Keratinocyte (primary cell): Measurements from ENCODE around the gene TRA2B. TPM values are rescaled to one million over a fixed set of nuclear protein-coding genes. Genes with fewer than 3 reads are reported as not detected.

Source experiments
- DNase-seq: peaks from one replicate; pipeline ENCODE4 v3.0.0-alpha.2; 2011; ENCODE audit warnings: low read depth, missing footprints, low spot score
- FAIRE-seq: peaks from 2 replicates; lab custom pipeline; 2011; peaks lifted over from hg19 to GRCh38; lab: Jason Lieb, UNC
- H2AFZ ChIP-seq: 2 replicates; pipeline ENCODE4 v1.6.0; 2012; ENCODE audit warnings: low read length, control low read depth, inconsistent platforms; ENCODE audit not compliant: control insufficient read depth
- H3K27ac ChIP-seq: 2 replicates; pipeline ENCODE4 v1.5.1; 2011; ENCODE audit warnings: low read length; ENCODE audit not compliant: control insufficient read depth, insufficient read depth
- H3K27me3 ChIP-seq: 3 replicates; pipeline ENCODE4 v1.6.0; 2011; ENCODE audit warnings: low read length; ENCODE audit not compliant: control insufficient read depth, insufficient read depth; ENCODE audit errors: extremely low read depth
- H3K36me3 ChIP-seq, 2 experiments: 2 replicates in 1 of 2; 3 replicates in 1 of 2; pipeline ENCODE4 v1.5.1; 2011; ENCODE audit warnings: low read length in 2 of 2, mild to moderate bottlenecking in 1 of 2; ENCODE audit not compliant: control insufficient read depth in 2 of 2, insufficient read depth in 2 of 2; ENCODE audit errors: extremely low read depth in 1 of 2
- H3K4me1 ChIP-seq: 3 replicates; pipeline ENCODE4 v1.5.1; 2011; ENCODE audit warnings: low read length; ENCODE audit not compliant: control insufficient read depth, insufficient read depth; ENCODE audit errors: extremely low read depth
- H3K4me2 ChIP-seq: 3 replicates; pipeline ENCODE4 v1.6.0; 2011; ENCODE audit warnings: low read depth, low read length; ENCODE audit not compliant: control insufficient read depth, insufficient read depth; ENCODE audit errors: extremely low read depth
- H3K4me3 ChIP-seq, 3 experiments: fragments of 200-600 bp in 1 of 3; sonication (generic) in 1 of 3; 2 replicates in 2 of 3; 3 replicates in 1 of 3; pipeline ENCODE4 v1.5.1; 2011 to 2016; ENCODE audit warnings: low read length in 3 of 3, mild to moderate bottlenecking in 3 of 3, control low read depth in 2 of 3, inconsistent platforms in 1 of 3, low read depth in 1 of 3, mixed read lengths in 1 of 3, mixed run types in 1 of 3, moderate library complexity in 1 of 3; ENCODE audit not compliant: control insufficient read depth in 2 of 3, insufficient read depth in 2 of 3; ENCODE audit errors: extremely low read depth in 1 of 3
- H3K79me2 ChIP-seq: 2 replicates; pipeline ENCODE4 v1.6.0; 2012; ENCODE audit warnings: low read length; ENCODE audit not compliant: control insufficient read depth, insufficient read depth
- H3K9ac ChIP-seq: 3 replicates; pipeline ENCODE4 v1.6.0; 2011; ENCODE audit warnings: low read length; ENCODE audit not compliant: control insufficient read depth, insufficient read depth; ENCODE audit errors: extremely low read depth
- H3K9me1 ChIP-seq: 3 replicates; pipeline ENCODE4 v1.6.0; 2011; ENCODE audit warnings: low read length; ENCODE audit not compliant: control insufficient read depth, insufficient read depth; ENCODE audit errors: extremely low read depth
- H3K9me3 ChIP-seq: 2 replicates; pipeline ENCODE4 v1.5.1; 2012; ENCODE audit warnings: low read depth, low read length; ENCODE audit not compliant: control insufficient read depth
- H4K20me1 ChIP-seq: 3 replicates; pipeline ENCODE4 v1.6.0; 2011; ENCODE audit warnings: low read length; ENCODE audit not compliant: control insufficient read depth, insufficient read depth; ENCODE audit errors: extremely low read depth
- EZH2 ChIP-seq: IDR thresholded peaks from one replicate; pipeline ENCODE4 v1.6.1; 2012; ENCODE audit warnings: inconsistent platforms, mild to moderate bottlenecking, low read length, moderate library complexity
- dilution Hi-C: fragments of 300-500 bp; cut with MboI; formaldehyde crosslinking; loops from one replicate; pipeline ENCODE4 v1.7.0; 2020; ENCODE audit warnings: low sequenced_read_pairs; ENCODE audit not compliant: extremely low pct_ligation_motif_present
- polyA plus RNA-seq, 5 experiments: library from polyadenylated mRNA; depleted of rRNA in 3 of 5; stranded (reverse) in 3 of 5; stranded (forward) in 1 of 5; unstranded in 1 of 5; fragments of >200 nt; gene quantifications; 1 replicate in 1 of 5; 2 replicates in 3 of 5; 3 replicates in 1 of 5; pipeline versions ENCODE4 v1.2.1 to v1.2.3, GENCODE V29; 2011 to 2012; ENCODE audit warnings: missing spikeins in 2 of 5, low read depth in 1 of 5, low replicate concordance in 1 of 5
- TF ChIP-seq, protein P1 (sequence below), 3 experiments: IDR thresholded peaks in 1 of 3; conservative IDR thresholded peaks in 1 of 3; optimal IDR thresholded peaks in 1 of 3; 2 replicates in 2 of 3; 3 replicates in 1 of 3; pipeline versions ENCODE3 to v1.5.1; 2011; ENCODE audit warnings: low read length in 3 of 3, mild to moderate bottlenecking in 3 of 3, moderate library complexity in 2 of 3, control low read depth in 1 of 3, inconsistent platforms in 1 of 3; ENCODE audit not compliant: insufficient read depth in 2 of 3; ENCODE audit errors: extremely low read depth in 1 of 3

TRA2B gene
- polyA plus RNA-seq, 1 donor (not counting 4 experiments of a cell fraction or from before 2014, with no cell fraction given), result 195 TPM

DNA sequence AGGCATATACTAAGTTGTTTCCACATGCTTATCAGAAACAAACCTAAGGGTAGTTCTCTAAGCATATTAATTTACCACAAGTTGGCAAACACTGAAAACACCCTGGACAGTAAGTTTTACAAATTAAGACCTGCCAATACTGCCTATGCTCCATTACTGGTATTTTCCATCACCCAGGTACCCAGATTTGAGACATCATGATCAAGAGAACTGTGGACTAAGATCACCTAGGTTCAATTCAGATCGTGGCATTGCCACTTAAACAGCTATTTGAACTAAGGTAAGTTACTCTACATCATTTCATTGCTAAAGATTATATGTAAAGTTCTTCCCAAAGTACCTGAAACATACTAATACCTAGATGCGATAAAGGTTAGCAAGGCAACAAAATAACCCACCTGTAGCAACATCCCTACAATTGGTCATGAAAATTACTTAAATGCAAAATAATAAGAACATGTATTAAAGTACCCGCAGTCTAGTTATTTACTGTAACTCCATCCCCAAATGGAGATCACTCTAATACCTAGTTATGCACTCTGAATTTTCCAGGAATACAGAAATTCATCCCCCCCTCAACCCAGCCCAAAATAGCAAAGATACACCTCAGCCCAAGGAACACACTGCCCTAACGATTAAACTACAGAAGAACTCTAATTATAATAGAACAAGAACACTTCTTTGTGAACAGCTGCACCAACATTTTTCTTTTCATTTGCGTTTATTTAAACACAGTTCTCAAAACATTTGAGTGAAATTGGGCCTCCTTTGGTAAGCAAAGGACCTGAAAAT lies 21.6 kb downstream of the TRA2B start:
- no peak for TF ChIP-seq EZH2
- TF ChIP-seq, protein P1, sequence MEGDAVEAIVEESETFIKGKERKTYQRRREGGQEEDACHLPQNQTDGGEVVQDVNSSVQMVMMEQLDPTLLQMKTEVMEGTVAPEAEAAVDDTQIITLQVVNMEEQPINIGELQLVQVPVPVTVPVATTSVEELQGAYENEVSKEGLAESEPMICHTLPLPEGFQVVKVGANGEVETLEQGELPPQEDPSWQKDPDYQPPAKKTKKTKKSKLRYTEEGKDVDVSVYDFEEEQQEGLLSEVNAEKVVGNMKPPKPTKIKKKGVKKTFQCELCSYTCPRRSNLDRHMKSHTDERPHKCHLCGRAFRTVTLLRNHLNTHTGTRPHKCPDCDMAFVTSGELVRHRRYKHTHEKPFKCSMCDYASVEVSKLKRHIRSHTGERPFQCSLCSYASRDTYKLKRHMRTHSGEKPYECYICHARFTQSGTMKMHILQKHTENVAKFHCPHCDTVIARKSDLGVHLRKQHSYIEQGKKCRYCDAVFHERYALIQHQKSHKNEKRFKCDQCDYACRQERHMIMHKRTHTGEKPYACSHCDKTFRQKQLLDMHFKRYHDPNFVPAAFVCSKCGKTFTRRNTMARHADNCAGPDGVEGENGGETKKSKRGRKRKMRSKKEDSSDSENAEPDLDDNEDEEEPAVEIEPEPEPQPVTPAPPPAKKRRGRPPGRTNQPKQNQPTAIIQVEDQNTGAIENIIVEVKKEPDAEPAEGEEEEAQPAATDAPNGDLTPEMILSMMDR (optimal IDR thresholded peaks at IDR 0.05 in 1 of 3, IDR thresholded peaks at IDR 0.05 in 1 of 3, conservative IDR thresholded peaks at IDR 0.05 in 1 of 3; ENCODE audit: extremely low read depth in 1 of 3, insufficient read depth in 2 of 3, low read length in 3 of 3), result no peak
- FAIRE-seq (no peak), DNase-seq (no peak)
- no peak overlapping the region for H3K4me2 ChIP-seq
- no peak overlapping the region for H3K4me3 ChIP-seq
- peaks cover 8% of the 10 kb centered on the region for H4K20me1 ChIP-seq
- H3K9me3 ChIP-seq, result no peaks in the 10 kb centered on the region
- dilution Hi-C loops, result no loop called here
- H3K27me3 ChIP-seq, result no peaks in the 10 kb centered on the region
- H3K36me3 ChIP-seq, result peaks cover 27 to 53% of the 10 kb centered on the region in 2 experiments
- no peaks in the 10 kb centered on the region for H3K4me1 ChIP-seq
- peaks cover 32% of the 10 kb centered on the region for H3K79me2 ChIP-seq
- H3K27ac ChIP-seq, result no peak overlapping the region
- H2AFZ ChIP-seq, result no peak overlapping the region
- no peaks in the 10 kb centered on the region for H3K9me1 ChIP-seq
- H3K9ac ChIP-seq, result no peak overlapping the region

DNA sequence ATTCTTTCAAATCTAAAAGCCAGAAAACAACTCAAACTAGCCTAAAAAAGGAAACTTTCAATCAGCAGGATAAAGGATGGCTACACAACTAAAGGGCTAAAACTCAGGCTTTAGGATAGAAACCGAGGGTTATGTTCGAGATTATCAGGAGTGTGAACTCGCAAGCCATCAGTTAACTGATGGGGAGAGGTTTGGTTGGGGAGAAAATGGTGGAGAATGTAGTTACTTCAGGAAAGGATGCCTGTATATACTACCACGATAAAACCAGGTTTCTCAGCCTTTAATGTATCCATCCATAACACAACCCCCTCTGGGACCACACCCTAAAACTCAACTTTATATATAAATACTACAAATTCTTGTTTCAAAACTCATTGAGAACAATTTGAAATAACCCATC lies 22.2 kb downstream of the TRA2B start:
- Histone ChIP-seq H2AFZ (no peak overlapping the region), H3K9me1 (no peaks in the 10 kb centered on the region), H3K4me3 (no peak overlapping the region), H3K27me3 (no peaks in the 10 kb centered on the region), H3K4me2 (no peak overlapping the region), H3K27ac (no peak overlapping the region), H3K9ac (no peak overlapping the region), H3K36me3 (peaks cover 27 to 47% of the 10 kb centered on the region in 2 experiments), H3K9me3 (no peaks in the 10 kb centered on the region), H3K4me1 (no peaks in the 10 kb centered on the region), H4K20me1 (peaks cover 6% of the 10 kb centered on the region), H3K79me2 (peaks cover 27% of the 10 kb centered on the region)
- FAIRE-seq (no peak), DNase-seq (no peak)
- dilution Hi-C loops, result no loop called here
- no peak for TF ChIP-seq EZH2
- TF ChIP-seq, protein P1 (optimal IDR thresholded peaks at IDR 0.05 in 1 of 3, IDR thresholded peaks at IDR 0.05 in 1 of 3, conservative IDR thresholded peaks at IDR 0.05 in 1 of 3; ENCODE audit: extremely low read depth in 1 of 3, insufficient read depth in 2 of 3, low read length in 3 of 3), result no peak
